ENCODE measurements around the gene NKTR. TPM values are rescaled to one million over a fixed set of nuclear protein-coding genes. Genes with fewer than 3 reads are reported as not detected.
A peak's percentile ranks its signal among the peaks of the same experiment; 100 is the strongest.
"Not testable (repeated sequence)": the region's sequence is repeated elsewhere in the genome, so short reads cannot be mapped to it uniquely, and the experiment has no call there.

Gene NKTR
- polyA plus RNA-seq, 3 donors: 2.6 to 78.5 (median 5.8) TPM

DNA sequence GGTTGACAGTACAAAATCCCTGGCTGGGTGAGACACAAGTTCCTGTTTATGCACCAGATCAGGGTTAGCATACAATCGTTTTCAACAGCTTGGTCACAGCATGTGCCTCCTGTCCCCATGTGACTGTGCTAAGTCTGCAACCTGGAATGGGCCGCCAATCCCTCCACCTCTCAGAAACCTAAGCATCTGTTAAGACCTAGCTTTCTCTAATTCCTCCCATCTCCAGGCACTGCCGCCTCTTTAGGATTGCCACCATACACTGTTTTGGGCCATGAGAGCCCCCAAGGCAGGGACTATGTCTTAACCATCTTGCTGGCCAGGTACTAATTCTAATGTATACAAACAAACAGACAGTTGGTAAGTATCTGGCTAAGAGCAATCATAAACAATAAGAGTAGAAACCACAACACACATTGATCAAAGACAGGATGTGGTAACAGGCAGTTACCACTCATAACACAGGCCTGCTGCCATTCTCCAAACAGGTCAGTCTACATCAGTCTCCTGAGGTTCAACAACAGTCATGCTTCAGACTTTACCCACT lies 44.3 kb upstream of the NKTR start:
- Mint-ChIP-seq H3K27ac (peak overlapping the region in 1 of 7 donors; percentile 76), H3K4me3 (no peak overlapping the region), H3K36me3 (peaks cover 69 to 91% of the 10 kb centered on the region in 2 donors), H3K4me1 (peaks cover 2% of the 10 kb centered on the region), H3K9me3 (no peaks in the 10 kb centered on the region), H3K27me3 (ENCODE audit: low read depth in 3 of 3) (peaks cover 0 to 2% (median 0%) of the 10 kb centered on the region in 3 donors)
- Histone ChIP-seq H3K27ac (ENCODE audit: low read depth in 1 of 2, low read length in 2 of 2) (no peak overlapping the region), H2AFZ (ENCODE audit: insufficient read depth, low read depth, low read length, poor library complexity, severe bottlenecking) (no peak overlapping the region), H3K4me2 (replicated peaks; ENCODE audit: extremely low read depth, low read length, poor library complexity, severe bottlenecking) (no peak overlapping the region), H3K9ac (ENCODE audit: insufficient read depth, low read length, poor library complexity, severe bottlenecking) (no peak overlapping the region), H3K27me3 (ENCODE audit: control insufficient read depth in 2 of 2, insufficient read depth in 2 of 2, low read length in 2 of 2) (no peaks in the 10 kb centered on the region), H3K4me3 (replicated peaks in 1 of 3; ENCODE audit: low read depth in 2 of 3, low read length in 3 of 3) (no peak overlapping the region), H4K20me1 (ENCODE audit: insufficient read depth, low read length) (no peaks in the 10 kb centered on the region), H3K79me2 (ENCODE audit: insufficient read depth, low read length) (no peaks in the 10 kb centered on the region), H3K36me3 (replicated peaks in 1 of 2; ENCODE audit: control insufficient read depth in 1 of 2, insufficient read depth in 2 of 2, low read length in 2 of 2) (peaks cover 78 to 96% of the 10 kb centered on the region in 2 donors), H3K4me1 (ENCODE audit: control insufficient read depth in 1 of 2, insufficient read depth in 2 of 2, low read length in 2 of 2) (no peaks in the 10 kb centered on the region), H3K9me3 (replicated peaks in 1 of 2; ENCODE audit: control insufficient read depth in 1 of 2, insufficient read depth in 1 of 2, low read length in 2 of 2) (no peaks in the 10 kb centered on the region)
- DNase-seq: no peak
- intact Hi-C loops (cut with micrococcal nuclease): no loop called here
- WGBS (ENCODE audit: insufficient coverage): 50% methylated on average over 2 of the region's 3 CpGs
- TF ChIP-seq, protein P1, sequence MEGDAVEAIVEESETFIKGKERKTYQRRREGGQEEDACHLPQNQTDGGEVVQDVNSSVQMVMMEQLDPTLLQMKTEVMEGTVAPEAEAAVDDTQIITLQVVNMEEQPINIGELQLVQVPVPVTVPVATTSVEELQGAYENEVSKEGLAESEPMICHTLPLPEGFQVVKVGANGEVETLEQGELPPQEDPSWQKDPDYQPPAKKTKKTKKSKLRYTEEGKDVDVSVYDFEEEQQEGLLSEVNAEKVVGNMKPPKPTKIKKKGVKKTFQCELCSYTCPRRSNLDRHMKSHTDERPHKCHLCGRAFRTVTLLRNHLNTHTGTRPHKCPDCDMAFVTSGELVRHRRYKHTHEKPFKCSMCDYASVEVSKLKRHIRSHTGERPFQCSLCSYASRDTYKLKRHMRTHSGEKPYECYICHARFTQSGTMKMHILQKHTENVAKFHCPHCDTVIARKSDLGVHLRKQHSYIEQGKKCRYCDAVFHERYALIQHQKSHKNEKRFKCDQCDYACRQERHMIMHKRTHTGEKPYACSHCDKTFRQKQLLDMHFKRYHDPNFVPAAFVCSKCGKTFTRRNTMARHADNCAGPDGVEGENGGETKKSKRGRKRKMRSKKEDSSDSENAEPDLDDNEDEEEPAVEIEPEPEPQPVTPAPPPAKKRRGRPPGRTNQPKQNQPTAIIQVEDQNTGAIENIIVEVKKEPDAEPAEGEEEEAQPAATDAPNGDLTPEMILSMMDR (IDR thresholded peaks at IDR 0.05): no peak

- H4K20me1 ChIP-seq (ENCODE audit: insufficient read depth, low read length); H3K4me3 Mint-ChIP-seq; H2AFZ ChIP-seq (ENCODE audit: insufficient read depth, low read depth, low read length, poor library complexity, severe bottlenecking); H3K79me2 ChIP-seq (ENCODE audit: insufficient read depth, low read length); H3K9ac ChIP-seq (ENCODE audit: insufficient read depth, low read length, poor library complexity, severe bottlenecking); H3K4me3 ChIP-seq (replicated peaks in 1 of 3; ENCODE audit: low read depth in 2 of 3, low read length in 3 of 3); H3K27me3 Mint-ChIP-seq (ENCODE audit: low read depth in 3 of 3); H3K27ac ChIP-seq (ENCODE audit: low read depth in 1 of 2, low read length in 2 of 2); DNase-seq; H3K9me3 ChIP-seq (replicated peaks in 1 of 2; ENCODE audit: control insufficient read depth in 1 of 2, insufficient read depth in 1 of 2, low read length in 2 of 2); H3K9me3 Mint-ChIP-seq; H3K4me1 Mint-ChIP-seq; intact Hi-C loops (cut with micrococcal nuclease); H3K27me3 ChIP-seq (ENCODE audit: control insufficient read depth in 2 of 2, insufficient read depth in 2 of 2, low read length in 2 of 2); H3K4me1 ChIP-seq (ENCODE audit: control insufficient read depth in 1 of 2, insufficient read depth in 2 of 2, low read length in 2 of 2); H3K4me2 ChIP-seq (replicated peaks; ENCODE audit: extremely low read depth, low read length, poor library complexity, severe bottlenecking): not testable (repeated sequence)
- Mint-ChIP-seq H3K27ac (peak overlapping the region in 1 of 7 donors; percentile 32), H3K36me3 (peaks cover 71 to 91% of the 10 kb centered on the region in 2 donors)
- peaks cover 75 to 96% of the 10 kb centered on the region in 2 donors for H3K36me3 ChIP-seq (replicated peaks in 1 of 2; ENCODE audit: control insufficient read depth in 1 of 2, insufficient read depth in 2 of 2, low read length in 2 of 2)
- 100% methylated on average over 1 of the region's 6 CpGs for WGBS (ENCODE audit: insufficient coverage)
Measured at GRCh38 chr3:42556817-42557216, 43.7 kb upstream of the NKTR start.
